Mucosa of gallbladder (tissue), 1 donor: ENCODE results near the gene ITPRIP. TPM values are rescaled to one million over a fixed set of nuclear protein-coding genes. Genes with fewer than 3 reads are reported as not detected.

Experiments used
- total RNA-seq: library from RNA; stranded (reverse); gene quantifications from one replicate; pipeline ENCODE4 v1.2.1, GENCODE V29; 2021
- donor health status: DM: no; HTN: no; CAD: no.

The ITPRIP gene
- total RNA-seq, 1 donor from 2014 or later = 14.8 TPM

Other genes starting within 250 kb of the ITPRIP start
- gene SFR1, start 216.3 kb downstream of the ITPRIP start, total RNA-seq = 5.1 TPM
- gene CFAP43, start 106.1 kb downstream of the ITPRIP start, total RNA-seq = 1.9 TPM
- 95.0 TPM for gene GSTO1, start 83.6 kb downstream of the ITPRIP start, total RNA-seq
- 17.2 TPM for gene GSTO2, start 69.3 kb downstream of the ITPRIP start, total RNA-seq
- 0.12 TPM for gene CFAP58, start 15.4 kb upstream of the ITPRIP start, total RNA-seq